ACHN (cell line): ENCODE measurements around the gene TAF3.

Experiments
- DNase-seq: peaks from one replicate; pipeline ENCODE4 v3.0.0-alpha.2; 2015
- in situ Hi-C: cut with HindIII; loops from 2 replicates; pipeline ENCODE4 v1.10.0; 2017; ENCODE audit warnings: low sequenced_read_pairs, low pct_ligation_motif_present, low pct_unique_long_range_greater_than_20kb

Gene TAF3

GRCh38 chr10:7861509-7862120 lies 43.3 kb downstream of the TAF3 start:
- peak; percentile 2 for DNase-seq
- in situ Hi-C loops: no loop called here

GRCh38 chr10:7862121-7862514 lies 43.8 kb downstream of the TAF3 start:
- no peak for DNase-seq
- in situ Hi-C loops: no loop called here

GRCh38 chr10:7866176-7866575 lies 47.9 kb downstream of the TAF3 start:
- in situ Hi-C loops: no loop called here
- no peak for DNase-seq

- in situ Hi-C loops: no loop called here
- peak; percentile 33 for DNase-seq
Observed at GRCh38 chr10:7872041-7872442, 53.7 kb downstream of the TAF3 start.

GRCh38 chr10:7874864-7875263 lies 56.6 kb downstream of the TAF3 start:
- in situ Hi-C loops: no loop called here
- no peak for DNase-seq

GRCh38 chr10:7876541-7877127 lies 58.3 kb downstream of the TAF3 start:
- no peak for DNase-seq
- in situ Hi-C loops: no loop called here

DNA sequence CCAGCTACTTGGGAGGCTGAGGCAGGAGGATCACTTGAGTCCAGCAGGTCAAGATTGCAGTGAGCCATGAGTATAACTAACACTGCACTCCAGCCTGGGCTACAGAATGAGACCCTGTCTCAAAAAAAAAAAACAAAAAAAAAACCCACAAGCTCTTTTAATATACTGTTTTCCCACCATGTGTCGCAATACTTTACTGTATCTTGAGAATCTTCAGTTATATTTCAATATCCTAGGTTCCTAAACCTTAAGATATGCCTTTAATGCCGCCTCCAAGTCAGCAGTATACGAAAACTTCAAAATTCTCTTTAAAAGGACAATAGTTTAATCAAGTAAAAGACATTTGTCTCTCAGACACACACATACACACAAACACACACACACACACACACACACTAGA lies 62.8 kb downstream of the TAF3 start:
- in situ Hi-C loops: no loop called here
- no peak for DNase-seq

GRCh38 chr10:7886056-7886455 lies 67.8 kb downstream of the TAF3 start:
- in situ Hi-C loops: no loop called here
- DNase-seq: no peak

DNA sequence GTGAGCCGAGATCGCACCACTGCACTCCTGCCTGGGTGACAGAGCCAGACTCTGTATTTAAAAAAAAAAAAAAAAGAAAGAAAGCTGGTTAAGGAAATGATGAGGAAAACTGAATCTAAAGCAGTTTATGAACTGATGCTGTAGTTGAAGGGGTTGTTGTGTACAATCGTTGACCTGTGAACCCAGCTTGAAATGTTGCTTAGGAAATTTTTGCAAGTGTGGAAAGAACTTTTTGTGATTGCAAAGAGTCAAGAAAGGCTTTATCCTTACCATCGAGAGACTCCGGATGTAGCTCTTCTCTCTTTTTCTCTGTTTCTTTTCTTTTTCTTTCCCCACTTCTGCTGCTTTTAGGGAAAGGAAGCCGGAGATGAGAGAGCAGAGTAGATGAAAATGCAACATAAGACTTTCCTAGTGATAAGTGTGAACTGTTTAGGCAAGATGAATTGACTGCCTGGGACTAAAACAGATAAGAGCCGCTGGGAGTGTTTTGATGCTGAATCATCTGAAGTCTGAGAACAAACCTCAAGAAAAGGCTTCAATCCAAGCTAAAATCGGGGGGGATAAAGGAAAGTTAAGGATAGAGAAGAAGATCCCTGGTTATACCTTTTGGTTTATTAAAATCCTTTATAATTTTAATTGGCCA lies 69.0 kb downstream of the TAF3 start:
- no peak for DNase-seq
- in situ Hi-C loops: no loop called here

GRCh38 chr10:7889947-7890542 lies 71.7 kb downstream of the TAF3 start:
- in situ Hi-C loops: no loop called here
- no peak for DNase-seq

GRCh38 chr10:7890781-7891180 lies 72.5 kb downstream of the TAF3 start:
- DNase-seq: no peak
- in situ Hi-C loops: no loop called here

DNA sequence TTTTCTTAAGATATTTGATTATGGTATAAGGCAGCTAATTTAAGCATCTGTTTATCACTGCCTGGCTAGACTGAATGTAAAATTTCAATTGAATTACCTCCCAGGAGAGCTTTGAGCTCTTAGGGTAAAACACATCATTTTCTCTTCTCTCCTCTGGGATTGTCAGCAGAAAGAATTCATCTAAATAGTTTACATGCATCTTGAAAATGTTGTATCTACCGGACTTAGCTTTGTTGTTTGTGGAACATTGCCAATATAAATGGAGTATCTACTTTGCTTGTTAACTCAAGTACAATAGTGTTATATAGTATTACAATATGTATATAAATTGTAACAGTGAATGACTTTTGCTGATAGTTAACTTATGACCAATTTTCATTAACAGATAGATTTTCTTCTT lies 73.3 kb downstream of the TAF3 start:
- DNase-seq: no peak
- in situ Hi-C loops: no loop called here

- no peak for DNase-seq
- in situ Hi-C loops: no loop called here
Observed at GRCh38 chr10:7892146-7892545, 73.8 kb downstream of the TAF3 start.

- in situ Hi-C loops: no loop called here
- no peak for DNase-seq
Observed at GRCh38 chr10:7895699-7896090, 77.4 kb downstream of the TAF3 start.

- DNase-seq: no peak
- in situ Hi-C loops: no loop called here
Observed at GRCh38 chr10:7896297-7896696, 78.0 kb downstream of the TAF3 start.

GRCh38 chr10:7901256-7901655 lies 83.0 kb downstream of the TAF3 start:
- no peak for DNase-seq
- in situ Hi-C loops: no loop called here

GRCh38 chr10:7902413-7902812 lies 84.1 kb downstream of the TAF3 start:
- no peak for DNase-seq
- in situ Hi-C loops: no loop called here

- in situ Hi-C loops: no loop called here
Observed at GRCh38 chr10:7903851-7904250, 85.5 kb downstream of the TAF3 start.

GRCh38 chr10:7906128-7906527 lies 87.8 kb downstream of the TAF3 start:
- in situ Hi-C loops: no loop called here

More at GRCh38 chr10:7903851-7904250, 85.5 kb downstream of the TAF3 start:
- no peak for DNase-seq

More at GRCh38 chr10:7906128-7906527, 87.8 kb downstream of the TAF3 start:
- DNase-seq: no peak
